ENCODE data around the gene ADAD2.

- TF ChIP-seq CTCF (IDR thresholded peaks at IDR 0.05) = no peak
- no peak for TF ChIP-seq EP300 (IDR thresholded peaks at IDR 0.05; ENCODE audit: low read depth)
- no peak for TF ChIP-seq POLR2A (IDR thresholded peaks at IDR 0.05)
Measured at GRCh38 chr16:84209989-84210388, 19.0 kb downstream of the ADAD2 start.
